Adipocyte (in vitro differentiated cells): Measurements from ENCODE around the gene CDK4.

Source experiments
- DNase-seq: peaks from one replicate; pipeline ENCODE4 v3.0.0-alpha.2; 2015; ENCODE audit warnings: low read depth
- H3K27me3 ChIP-seq: replicated peaks from 2 replicates; pipeline ENCODE4 v1.7.0; 2013; ENCODE audit warnings: mild to moderate bottlenecking, low read length, moderate library complexity; ENCODE audit not compliant: control insufficient read depth, insufficient read depth
- H3K36me3 ChIP-seq: 2 replicates; pipeline ENCODE4 v1.7.0; 2013; ENCODE audit warnings: low read length, mild to moderate bottlenecking, moderate library complexity; ENCODE audit not compliant: control insufficient read depth, insufficient read depth, severe bottlenecking
- H3K4me1 ChIP-seq: 2 replicates; pipeline ENCODE4 v1.7.0; 2013; ENCODE audit warnings: mild to moderate bottlenecking, low read length, moderate library complexity; ENCODE audit not compliant: control insufficient read depth, insufficient read depth
- H3K4me3 ChIP-seq: 2 replicates; pipeline ENCODE4 v1.7.0; 2013; ENCODE audit warnings: mild to moderate bottlenecking, low read length, moderate library complexity
- H3K9ac ChIP-seq: 2 replicates; pipeline ENCODE4 v1.7.0; 2013; ENCODE audit warnings: mild to moderate bottlenecking, low read length, moderate library complexity
- H3K9me3 ChIP-seq: 2 replicates; pipeline ENCODE4 v1.7.0; 2013; ENCODE audit warnings: mild to moderate bottlenecking, low read length, moderate library complexity; ENCODE audit not compliant: control insufficient read depth

CDK4 gene

GRCh38 chr12:57751788-57752667 is at the start of gene CDK4:
CDK4 (minus strand) TSS chr12:57752310; CDS start chr12:57751717, 593 bp downstream.
- Histone ChIP-seq H3K36me3 (peaks cover 35% of the 10 kb centered on the region), H3K9ac (peak within 1 kb of the TSS; percentile 92), H3K27me3 (peaks cover 11% of the 10 kb centered on the region), H3K4me1 (peaks cover 20% of the 10 kb centered on the region), H3K4me3 (peak within 1 kb of the TSS; percentile 93), H3K9me3 (no peaks in the 10 kb centered on the region)
- peak; percentile 99 for DNase-seq

GRCh38 chr12:57800965-57801364 is 48.9 kb upstream of the CDK4 start:
- Histone ChIP-seq H3K36me3 (peaks cover 77% of the 10 kb centered on the region), H3K4me3 (no peak overlapping the region), H3K9me3 (no peaks in the 10 kb centered on the region), H3K9ac (no peak overlapping the region), H3K4me1 (peaks cover 5% of the 10 kb centered on the region), H3K27me3 (no peaks in the 10 kb centered on the region)
- no peak for DNase-seq

GRCh38 chr12:57797933-57798332 is 45.8 kb upstream of the CDK4 start:
- Histone ChIP-seq H3K4me3 (no peak overlapping the region), H3K4me1 (peaks cover 12% of the 10 kb centered on the region), H3K36me3 (peaks cover 79% of the 10 kb centered on the region), H3K27me3 (no peaks in the 10 kb centered on the region), H3K9ac (no peak overlapping the region), H3K9me3 (no peaks in the 10 kb centered on the region)
- no peak for DNase-seq

GRCh38 chr12:57796996-57797395 is 44.9 kb upstream of the CDK4 start:
- H3K27me3 ChIP-seq: no peaks in the 10 kb centered on the region
- H3K4me1 ChIP-seq: peaks cover 12% of the 10 kb centered on the region
- no peak overlapping the region for H3K9ac ChIP-seq
- DNase-seq: no peak
- H3K36me3 ChIP-seq: peaks cover 79% of the 10 kb centered on the region
- H3K4me3 ChIP-seq: no peak overlapping the region
- H3K9me3 ChIP-seq: no peaks in the 10 kb centered on the region

- Histone ChIP-seq H3K4me3 (no peak overlapping the region), H3K36me3 (peaks cover 75% of the 10 kb centered on the region), H3K27me3 (no peaks in the 10 kb centered on the region), H3K9ac (no peak overlapping the region), H3K4me1 (peaks cover 12% of the 10 kb centered on the region), H3K9me3 (no peaks in the 10 kb centered on the region)
- DNase-seq: no peak
Measured at GRCh38 chr12:57795354-57795753, 43.2 kb upstream of the CDK4 start.

GRCh38 chr12:57793920-57794319 is 41.8 kb upstream of the CDK4 start:
- H3K4me1 ChIP-seq: peaks cover 12% of the 10 kb centered on the region
- peak; percentile 70 for DNase-seq
- no peaks in the 10 kb centered on the region for H3K27me3 ChIP-seq
- H3K36me3 ChIP-seq: peaks cover 75% of the 10 kb centered on the region
- peak overlapping the region; percentile 57 for H3K4me3 ChIP-seq
- H3K9ac ChIP-seq: peak overlapping the region; percentile 81
- H3K9me3 ChIP-seq: no peaks in the 10 kb centered on the region

- Histone ChIP-seq H3K9ac (no peak overlapping the region), H3K9me3 (no peaks in the 10 kb centered on the region), H3K4me3 (no peak overlapping the region), H3K4me1 (peaks cover 9% of the 10 kb centered on the region), H3K27me3 (no peaks in the 10 kb centered on the region), H3K36me3 (peaks cover 38% of the 10 kb centered on the region)
- DNase-seq: no peak
Measured at GRCh38 chr12:57783861-57784260, 31.8 kb upstream of the CDK4 start.

GRCh38 chr12:57783466-57783801 is 31.3 kb upstream of the CDK4 start:
- no peaks in the 10 kb centered on the region for H3K9me3 ChIP-seq
- no peak for DNase-seq
- H3K4me1 ChIP-seq: peaks cover 9% of the 10 kb centered on the region
- H3K9ac ChIP-seq: peak overlapping the region; percentile 97
- peaks cover 34% of the 10 kb centered on the region for H3K36me3 ChIP-seq
- peak overlapping the region; percentile 99 for H3K4me3 ChIP-seq
- H3K27me3 ChIP-seq: no peaks in the 10 kb centered on the region

GRCh38 chr12:57782608-57783465 is 30.7 kb upstream of the CDK4 start, which contains the start of gene TSFM:
TSFM (plus strand) TSS chr12:57782787; CDS start chr12:57782802, 15 bp downstream.
- Histone ChIP-seq H3K4me3 (peak within 1 kb of the TSS; percentile 99), H3K9ac (peak within 1 kb of the TSS; percentile 97), H3K36me3 (peaks cover 33% of the 10 kb centered on the region), H3K4me1 (peaks cover 9% of the 10 kb centered on the region), H3K27me3 (no peaks in the 10 kb centered on the region), H3K9me3 (no peaks in the 10 kb centered on the region)
- DNase-seq: peak; percentile 99

GRCh38 chr12:57782243-57782607 is 30.1 kb upstream of the CDK4 start:
- peaks cover 29% of the 10 kb centered on the region for H3K36me3 ChIP-seq

GRCh38 chr12:57781801-57782200 is 29.7 kb upstream of the CDK4 start:
- Histone ChIP-seq H3K4me3 (no peak overlapping the region), H3K4me1 (peaks cover 9% of the 10 kb centered on the region), H3K27me3 (no peaks in the 10 kb centered on the region), H3K9me3 (no peaks in the 10 kb centered on the region), H3K9ac (no peak overlapping the region), H3K36me3 (peaks cover 24% of the 10 kb centered on the region)
- no peak for DNase-seq

More at GRCh38 chr12:57782243-57782607, 30.1 kb upstream of the CDK4 start:
- no peaks in the 10 kb centered on the region for H3K27me3 ChIP-seq
- no peaks in the 10 kb centered on the region for H3K9me3 ChIP-seq
- H3K9ac ChIP-seq: peak overlapping the region; percentile 97
- no peak for DNase-seq
- peaks cover 9% of the 10 kb centered on the region for H3K4me1 ChIP-seq
- H3K4me3 ChIP-seq: peak overlapping the region; percentile 99
